AG09319 (cell line): Measurements from ENCODE around the gene TNFAIP2.
"Not testable (repeated sequence)": the region's sequence is repeated elsewhere in the genome, so short reads cannot be mapped to it uniquely, and the experiment has no call there.

Experiments
- DNase-seq: peaks from one replicate; pipeline ENCODE4 v3.0.0-alpha.2; 2010; ENCODE audit warnings: low read depth; ENCODE audit errors: extremely low read depth
- TF ChIP-seq, protein P1 (sequence below): IDR thresholded peaks from 2 replicates; pipeline ENCODE4 v1.5.1; 2011; ENCODE audit warnings: low read depth, mild to moderate bottlenecking, inconsistent platforms, low read length, moderate library complexity

Gene TNFAIP2

DNA sequence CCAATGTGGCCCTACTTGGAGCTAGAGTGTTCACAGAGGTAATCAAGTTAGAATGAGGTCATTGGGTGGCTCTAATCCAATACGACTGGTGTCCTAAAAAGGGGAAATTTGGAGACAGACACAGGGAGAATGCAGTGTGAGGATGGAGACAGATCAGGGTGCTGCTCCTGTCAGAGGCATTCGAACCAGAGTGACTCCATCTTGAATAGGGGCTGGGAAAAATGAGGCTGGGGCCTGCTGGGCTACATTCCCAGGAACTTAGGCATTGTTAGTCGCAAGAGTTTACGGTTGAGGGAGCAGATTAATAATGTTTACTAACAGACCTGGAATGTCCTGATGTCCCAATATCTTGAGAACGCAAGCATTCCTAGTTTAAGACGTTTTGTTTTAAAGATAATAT, 20.2 kb downstream of the TNFAIP2 start:
- TF ChIP-seq, protein P1, sequence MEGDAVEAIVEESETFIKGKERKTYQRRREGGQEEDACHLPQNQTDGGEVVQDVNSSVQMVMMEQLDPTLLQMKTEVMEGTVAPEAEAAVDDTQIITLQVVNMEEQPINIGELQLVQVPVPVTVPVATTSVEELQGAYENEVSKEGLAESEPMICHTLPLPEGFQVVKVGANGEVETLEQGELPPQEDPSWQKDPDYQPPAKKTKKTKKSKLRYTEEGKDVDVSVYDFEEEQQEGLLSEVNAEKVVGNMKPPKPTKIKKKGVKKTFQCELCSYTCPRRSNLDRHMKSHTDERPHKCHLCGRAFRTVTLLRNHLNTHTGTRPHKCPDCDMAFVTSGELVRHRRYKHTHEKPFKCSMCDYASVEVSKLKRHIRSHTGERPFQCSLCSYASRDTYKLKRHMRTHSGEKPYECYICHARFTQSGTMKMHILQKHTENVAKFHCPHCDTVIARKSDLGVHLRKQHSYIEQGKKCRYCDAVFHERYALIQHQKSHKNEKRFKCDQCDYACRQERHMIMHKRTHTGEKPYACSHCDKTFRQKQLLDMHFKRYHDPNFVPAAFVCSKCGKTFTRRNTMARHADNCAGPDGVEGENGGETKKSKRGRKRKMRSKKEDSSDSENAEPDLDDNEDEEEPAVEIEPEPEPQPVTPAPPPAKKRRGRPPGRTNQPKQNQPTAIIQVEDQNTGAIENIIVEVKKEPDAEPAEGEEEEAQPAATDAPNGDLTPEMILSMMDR: no peak

DNA sequence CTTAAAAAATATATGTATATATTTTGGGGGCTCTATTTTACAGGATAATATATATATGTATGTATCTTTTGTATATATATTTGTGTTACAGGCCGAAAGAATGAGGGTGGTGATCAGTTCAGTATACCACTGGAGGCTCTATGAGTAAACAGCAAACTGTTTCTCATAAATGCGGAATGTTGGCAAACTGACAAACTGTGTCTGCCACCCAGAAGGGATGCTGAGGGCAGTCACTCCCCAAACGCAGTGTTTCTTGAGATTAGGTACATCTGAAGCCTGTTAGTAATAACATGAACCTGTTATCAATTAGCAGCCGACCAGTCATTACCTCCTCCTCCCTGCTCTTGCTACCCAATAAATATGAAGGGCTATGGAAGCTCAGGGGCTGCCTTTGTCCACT, 20.8 kb downstream of the TNFAIP2 start:
- TF ChIP-seq, protein P1: no peak
- peak; percentile 67 for DNase-seq

More for the DNA sequence above, 20.2 kb downstream of the TNFAIP2 start:
- no peak for DNase-seq

DNA sequence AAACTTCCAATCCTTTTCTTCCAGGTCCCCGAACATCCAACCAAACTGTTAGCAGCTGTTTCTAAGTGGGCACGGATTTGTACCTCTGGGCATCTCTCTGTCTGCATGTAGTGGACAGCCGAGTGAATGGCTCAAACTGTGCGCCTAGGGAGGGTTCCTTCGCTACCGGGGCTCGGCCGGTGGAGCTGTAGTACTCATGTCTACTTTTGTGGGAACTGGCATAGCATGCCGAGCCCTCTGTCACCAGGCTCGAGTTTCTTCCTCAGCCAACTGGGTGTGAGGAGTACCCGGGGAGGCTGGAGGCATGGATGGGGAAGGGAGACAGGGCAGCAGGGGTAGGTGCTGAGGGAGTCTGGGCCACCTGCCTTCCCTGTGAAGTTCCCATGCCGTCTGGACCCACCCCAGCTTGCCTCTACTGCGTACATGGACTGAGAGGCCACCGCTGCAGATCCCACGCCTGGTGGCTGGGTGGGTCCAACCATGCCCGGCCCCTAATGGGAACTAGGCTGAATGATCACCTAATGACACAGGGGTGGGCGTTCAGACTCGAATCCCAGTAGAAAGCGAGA, 23.0 kb downstream of the TNFAIP2 start:
- TF ChIP-seq, protein P1: no peak
- DNase-seq: no peak

DNA sequence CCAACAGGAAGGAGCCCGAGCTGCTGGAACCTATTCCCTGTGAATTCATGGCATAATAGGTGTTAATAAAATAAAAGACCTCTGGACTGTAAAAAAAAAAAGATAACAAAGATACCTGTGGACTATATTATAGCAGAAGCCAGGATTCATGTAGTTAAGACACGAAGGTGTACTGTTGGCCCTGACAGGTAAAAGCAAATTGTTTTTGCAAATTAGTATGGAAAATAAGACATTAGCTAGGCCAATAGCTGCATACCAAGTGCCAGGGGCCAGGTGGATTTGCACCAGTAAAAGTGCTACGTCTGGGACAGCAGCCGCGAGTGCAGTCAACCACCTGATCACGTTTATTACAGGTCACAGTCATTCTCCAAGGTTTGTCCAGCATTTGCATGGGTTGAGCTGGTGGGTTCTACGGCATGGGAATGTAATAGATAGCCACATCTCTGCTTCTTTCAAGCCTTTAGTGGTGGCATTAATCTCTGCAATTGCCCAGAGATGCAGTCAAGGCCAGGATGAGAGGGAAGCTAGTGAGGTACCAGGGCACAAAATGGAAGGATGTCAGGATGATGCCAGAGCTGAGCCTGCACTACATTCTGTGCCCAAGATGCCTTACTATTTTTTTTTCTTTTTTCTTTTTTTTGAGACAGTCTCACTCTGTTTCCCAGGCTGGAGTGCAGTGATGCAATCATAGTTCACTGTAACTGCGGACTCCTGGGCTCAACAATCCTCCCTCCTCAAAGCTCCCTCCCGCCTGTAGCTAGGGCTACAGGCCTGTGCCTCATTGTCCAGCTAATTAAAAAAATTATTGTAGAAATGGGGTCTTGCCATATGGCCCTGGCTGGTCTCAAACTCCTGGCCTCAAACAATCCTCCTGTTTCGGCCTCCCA, 26.3 kb downstream of the TNFAIP2 start:
- no peak for DNase-seq
- TF ChIP-seq, protein P1: no peak

DNA sequence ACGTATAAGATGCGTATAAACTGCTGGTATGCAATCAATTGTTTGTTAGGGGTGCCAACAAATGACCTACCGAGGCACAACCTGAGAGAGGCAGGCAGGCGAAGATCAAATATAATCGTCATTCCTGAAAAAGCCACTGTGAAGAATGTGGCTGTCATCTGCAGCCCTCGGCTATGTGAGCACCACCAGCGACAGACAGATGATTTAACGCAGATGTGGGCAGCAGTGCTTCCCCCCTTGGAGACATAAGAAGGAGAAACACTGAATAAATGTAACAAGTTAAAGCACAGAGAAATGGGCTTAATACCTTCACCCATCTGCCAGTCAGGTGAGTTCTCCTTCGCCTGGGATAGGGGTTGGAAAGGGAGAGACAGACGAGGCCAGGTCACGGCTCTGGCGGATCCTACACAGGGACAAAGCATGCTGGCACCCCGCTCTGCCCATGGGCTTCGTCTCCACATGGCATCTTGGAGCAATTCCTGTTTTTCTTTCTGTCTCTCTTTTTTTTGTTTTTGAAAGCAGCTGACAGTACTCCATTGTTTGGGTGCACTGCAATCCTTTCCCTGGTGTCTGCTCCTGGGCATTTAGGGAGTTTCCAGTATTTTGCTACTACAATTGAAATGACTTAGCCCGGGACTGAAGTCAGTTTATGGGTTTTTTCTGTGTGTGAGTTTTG, 28.1 kb downstream of the TNFAIP2 start:
- TF ChIP-seq, protein P1: no peak
- DNase-seq: no peak

DNA sequence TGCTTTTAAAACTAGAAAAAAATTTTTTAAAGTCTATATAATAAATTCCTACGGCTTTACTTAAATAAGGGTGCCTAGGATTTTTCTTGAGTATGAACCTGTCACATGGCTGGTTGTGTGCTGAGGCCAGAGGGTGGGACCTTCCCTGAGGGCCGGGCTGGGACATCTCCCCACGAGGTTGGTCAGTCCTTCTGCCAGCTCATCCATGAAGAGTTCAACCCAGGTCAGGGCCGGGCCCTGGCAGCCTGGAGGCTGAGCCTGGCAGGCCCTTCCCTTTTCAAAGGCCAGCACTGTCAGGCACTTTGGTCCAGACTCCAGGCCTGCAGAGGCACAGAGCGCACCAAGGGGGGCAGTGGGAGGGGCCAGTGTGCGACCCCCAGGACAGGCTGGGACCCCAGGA, 31.7 kb downstream of the TNFAIP2 start:
- TF ChIP-seq, protein P1: no peak
- DNase-seq: no peak

DNA sequence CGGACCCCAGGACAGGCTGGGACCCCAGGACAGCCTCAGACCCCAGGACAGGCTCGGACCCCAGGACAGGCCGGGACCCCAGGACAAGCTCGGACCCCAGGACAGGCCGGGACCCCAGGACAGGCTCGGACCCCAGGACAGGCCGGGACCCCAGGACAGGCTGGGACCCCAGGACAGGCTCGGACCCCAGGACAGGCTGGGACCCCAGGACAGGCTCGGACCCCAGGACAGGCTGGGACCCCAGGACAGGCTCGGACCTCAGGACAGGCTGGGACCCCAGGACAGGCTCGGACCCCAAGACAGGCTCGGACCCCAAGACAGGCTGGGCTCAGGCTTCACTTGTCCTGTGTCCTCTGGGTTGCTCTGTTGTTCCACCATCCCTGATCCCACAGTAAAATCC, 32.2 kb downstream of the TNFAIP2 start:
- DNase-seq: not testable (repeated sequence)
